ENCODE data around the gene TRMT2B.

TRMT2B gene

GRCh38 chrX:100979881-100980607, 71.9 kb downstream of the TRMT2B start:
- no peak overlapping the region for H3K4me3 ChIP-seq (ENCODE audit: low read length)
- no peak for DNase-seq (ENCODE audit: low read depth)
- TF ChIP-seq, protein P1, sequence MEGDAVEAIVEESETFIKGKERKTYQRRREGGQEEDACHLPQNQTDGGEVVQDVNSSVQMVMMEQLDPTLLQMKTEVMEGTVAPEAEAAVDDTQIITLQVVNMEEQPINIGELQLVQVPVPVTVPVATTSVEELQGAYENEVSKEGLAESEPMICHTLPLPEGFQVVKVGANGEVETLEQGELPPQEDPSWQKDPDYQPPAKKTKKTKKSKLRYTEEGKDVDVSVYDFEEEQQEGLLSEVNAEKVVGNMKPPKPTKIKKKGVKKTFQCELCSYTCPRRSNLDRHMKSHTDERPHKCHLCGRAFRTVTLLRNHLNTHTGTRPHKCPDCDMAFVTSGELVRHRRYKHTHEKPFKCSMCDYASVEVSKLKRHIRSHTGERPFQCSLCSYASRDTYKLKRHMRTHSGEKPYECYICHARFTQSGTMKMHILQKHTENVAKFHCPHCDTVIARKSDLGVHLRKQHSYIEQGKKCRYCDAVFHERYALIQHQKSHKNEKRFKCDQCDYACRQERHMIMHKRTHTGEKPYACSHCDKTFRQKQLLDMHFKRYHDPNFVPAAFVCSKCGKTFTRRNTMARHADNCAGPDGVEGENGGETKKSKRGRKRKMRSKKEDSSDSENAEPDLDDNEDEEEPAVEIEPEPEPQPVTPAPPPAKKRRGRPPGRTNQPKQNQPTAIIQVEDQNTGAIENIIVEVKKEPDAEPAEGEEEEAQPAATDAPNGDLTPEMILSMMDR (conservative IDR thresholded peaks at IDR 0.05; ENCODE audit: low read depth, low read length): no peak

DNA sequence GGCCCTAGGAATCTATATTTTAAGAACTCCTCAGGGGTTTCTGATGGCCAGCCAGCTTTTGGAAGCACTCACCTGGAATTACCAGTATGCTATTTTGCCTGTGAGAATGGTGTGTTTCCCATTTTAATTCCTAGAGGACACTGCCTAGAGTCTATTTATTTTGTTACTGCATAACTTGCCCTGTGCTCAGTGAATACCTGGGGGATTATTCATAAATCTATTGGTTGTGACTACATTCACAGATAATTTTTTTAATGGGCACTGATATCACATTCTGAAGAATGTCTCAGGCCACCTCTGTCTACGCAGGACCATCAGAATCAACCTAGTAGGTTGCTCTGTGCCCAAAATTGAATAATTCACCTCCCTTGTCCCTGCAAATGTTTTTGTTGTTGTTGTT, 75.7 kb downstream of the TRMT2B start:
- no peak overlapping the region for H3K4me3 ChIP-seq (ENCODE audit: low read length)
- DNase-seq (ENCODE audit: low read depth): no peak
- TF ChIP-seq, protein P1 (conservative IDR thresholded peaks at IDR 0.05; ENCODE audit: low read depth, low read length): no peak

DNA sequence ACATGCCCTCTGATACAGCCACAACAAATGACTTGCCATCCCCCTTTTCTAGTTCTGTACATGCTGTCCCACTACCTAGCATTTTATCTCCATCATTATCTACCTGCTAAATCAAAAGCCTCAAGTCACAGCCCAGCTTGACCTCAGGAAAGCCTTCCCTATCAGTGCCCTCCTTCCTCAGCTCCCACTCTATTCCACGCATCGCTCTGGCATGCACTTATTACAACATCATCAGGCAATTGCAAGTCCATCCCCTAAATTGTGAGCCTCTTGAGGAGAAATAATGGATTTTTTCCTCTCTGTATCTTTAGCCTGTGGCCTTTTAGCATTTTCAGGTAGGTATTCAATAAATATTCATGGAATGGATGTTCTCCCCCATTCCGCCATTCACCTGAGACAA, 76.7 kb downstream of the TRMT2B start:
- DNase-seq (ENCODE audit: low read depth): no peak
- TF ChIP-seq, protein P1 (conservative IDR thresholded peaks at IDR 0.05; ENCODE audit: low read depth, low read length): no peak
- H3K4me3 ChIP-seq (ENCODE audit: low read length): no peak overlapping the region

GRCh38 chrX:100973411-100973810, 78.5 kb downstream of the TRMT2B start:
- TF ChIP-seq, protein P1 (conservative IDR thresholded peaks at IDR 0.05; ENCODE audit: low read depth, low read length): no peak
- no peak for DNase-seq (ENCODE audit: low read depth)
- no peak overlapping the region for H3K4me3 ChIP-seq (ENCODE audit: low read length)

GRCh38 chrX:100969936-100970335, 82.0 kb downstream of the TRMT2B start:
- DNase-seq (ENCODE audit: low read depth): no peak
- TF ChIP-seq, protein P1 (conservative IDR thresholded peaks at IDR 0.05; ENCODE audit: low read depth, low read length): no peak

DNA sequence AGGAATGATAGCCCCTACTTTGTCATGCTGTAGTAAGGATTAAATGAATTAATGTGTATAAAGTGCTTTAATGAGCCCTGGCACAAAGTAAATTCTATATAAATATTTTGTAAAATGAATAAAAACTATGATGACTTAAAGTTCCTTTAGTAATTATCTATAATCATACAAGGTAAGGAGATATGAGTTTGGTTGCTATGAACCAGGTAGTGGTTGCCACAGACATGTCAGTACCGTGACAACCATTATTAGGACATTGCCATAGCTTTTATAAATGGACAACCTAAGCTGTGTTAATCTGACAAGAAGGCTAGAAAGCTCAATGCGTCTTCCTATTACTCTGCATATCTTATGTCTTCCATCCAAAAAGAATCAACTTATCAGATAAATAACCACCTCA, 82.5 kb downstream of the TRMT2B start, which contains the start of gene ARL13A:
Gene ARL13A (plus strand): TSS at position 301 of the 400 bp plus-strand sequence. CDS start 3,982 bp downstream, outside the sequence.
- no peak within 1 kb of the TSS for H3K4me3 ChIP-seq (ENCODE audit: low read length)
- TF ChIP-seq, protein P1 (conservative IDR thresholded peaks at IDR 0.05; ENCODE audit: low read depth, low read length): no peak
- no peak for DNase-seq (ENCODE audit: low read depth)

More at GRCh38 chrX:100969936-100970335, 82.0 kb downstream of the TRMT2B start:
- no peak overlapping the region for H3K4me3 ChIP-seq (ENCODE audit: low read length)

- no peak for DNase-seq (ENCODE audit: low read depth)
- TF ChIP-seq, protein P1 (conservative IDR thresholded peaks at IDR 0.05; ENCODE audit: low read depth, low read length): no peak
- H3K4me3 ChIP-seq (ENCODE audit: low read length): no peak overlapping the region
Measured at GRCh38 chrX:100964362-100964761, 87.5 kb downstream of the TRMT2B start.

Data from retinal pigment epithelial cell (primary cell).